H1 (cell line): ENCODE results near the gene NKAIN4. TPM values are rescaled to one million over a fixed set of nuclear protein-coding genes. Genes with fewer than 3 reads are reported as not detected.

Experiments used
- CTCF ChIA-PET: fragments of 300-600 bp; sonication (Branson Sonifier 250); formaldehyde crosslinking; loops from one replicate; lab custom pipeline; 2021; ENCODE audit not compliant: partially characterized antibody; lab: Charles Lee
- POLR2A ChIA-PET: fragments of 300-600 bp; sonication (Branson Sonifier 250); formaldehyde crosslinking; loops from one replicate; lab custom pipeline; 2021; ENCODE audit warnings: inconsistent platforms; ENCODE audit not compliant: partially characterized antibody; lab: Charles Lee
- DNase-seq, 2 experiments: peaks; one replicate each; pipeline versions ENCODE4 v3.0.0 to v3.0.0-alpha.2; 2010 to 2022; ENCODE audit warnings: low spot score in 2 of 2, low read depth in 1 of 2, mixed read lengths in 1 of 2
- FAIRE-seq: peaks from 2 replicates; lab custom pipeline; 2011; peaks lifted over from hg19 to GRCh38; lab: Jason Lieb, UNC
- H2AFZ ChIP-seq: 2 replicates; pipeline ENCODE4 v1.8.1; 2012; ENCODE audit warnings: low read length, inconsistent platforms
- H2AK5ac ChIP-seq: 2 replicates; pipeline ENCODE4 v1.6.1; 2013; ENCODE audit warnings: low read depth, low read length
- H2BK120ac ChIP-seq: replicated peaks from 2 replicates; pipeline ENCODE3; 2013; ENCODE audit warnings: low read depth, low read length, inconsistent platforms
- H2BK12ac ChIP-seq: 2 replicates; pipeline ENCODE4 v1.6.1; 2013; ENCODE audit warnings: low read depth, low read length
- H2BK15ac ChIP-seq: 2 replicates; pipeline ENCODE4 v1.6.1; 2013; ENCODE audit warnings: low read length
- H2BK20ac ChIP-seq: 2 replicates; pipeline ENCODE4 v1.6.1; 2013; ENCODE audit warnings: low read length
- H2BK5ac ChIP-seq: 2 replicates; pipeline ENCODE4 v1.6.1; 2013; ENCODE audit warnings: low read depth, low read length
- H3K14ac ChIP-seq: 2 replicates; pipeline ENCODE4 v1.6.1; 2013; ENCODE audit warnings: inconsistent platforms; ENCODE audit not compliant: insufficient read length
- H3K18ac ChIP-seq: 2 replicates; pipeline ENCODE4 v1.6.1; 2013; ENCODE audit warnings: low read length; ENCODE audit errors: extremely low read depth
- H3K23ac ChIP-seq: 2 replicates; pipeline ENCODE4 v1.6.1; 2013; ENCODE audit warnings: inconsistent platforms; ENCODE audit not compliant: insufficient read length
- H3K23me2 ChIP-seq: 2 replicates; pipeline ENCODE4 v1.6.1; 2013; ENCODE audit warnings: low read depth, low read length
- H3K27ac ChIP-seq: 2 replicates; pipeline ENCODE4 v1.6.1; 2011; ENCODE audit warnings: low read depth, low read length, inconsistent platforms
- H3K27me3 ChIP-seq, 4 experiments: replicated peaks in 1 of 4; 1 replicate in 1 of 4; 2 replicates in 3 of 4; pipeline versions ENCODE4 v1.6.1 to v1.8.1; 2011 to 2013; ENCODE audit warnings: low read length in 3 of 4, mild to moderate bottlenecking in 3 of 4, inconsistent platforms in 2 of 4, mixed read lengths in 2 of 4, moderate library complexity in 1 of 4; ENCODE audit not compliant: control insufficient read depth in 3 of 4, insufficient read depth in 3 of 4; ENCODE audit errors: extremely low read depth in 1 of 4
- H3K36me3 ChIP-seq, 4 experiments: 2 replicates each; pipeline versions ENCODE4 v1.6.1 to v1.8.1; 2011 to 2013; ENCODE audit warnings: mild to moderate bottlenecking in 4 of 4, low read length in 3 of 4, moderate library complexity in 2 of 4, control low read depth in 1 of 4, inconsistent platforms in 1 of 4; ENCODE audit not compliant: insufficient read depth in 4 of 4, control insufficient read depth in 2 of 4
- H3K4ac ChIP-seq: replicated peaks from 2 replicates; pipeline ENCODE3; 2013; ENCODE audit warnings: low read length, low read depth, mixed read lengths, inconsistent platforms; ENCODE audit not compliant: insufficient read length
- H3K4me1 ChIP-seq, 4 experiments: replicated peaks in 1 of 4; 1 replicate in 1 of 4; 2 replicates in 3 of 4; pipeline versions ENCODE4 v1.6.1 to v1.8.1; 2011 to 2013; ENCODE audit warnings: low read length in 3 of 4, inconsistent platforms in 2 of 4, mixed read lengths in 1 of 4; ENCODE audit not compliant: insufficient read depth in 4 of 4, control insufficient read depth in 3 of 4
- H3K4me2 ChIP-seq, 2 experiments: 2 replicates each; pipeline versions ENCODE4 v1.6.1 to v1.8.1; 2011 to 2013; ENCODE audit warnings: low read depth in 2 of 2, low read length in 2 of 2, control low read depth in 1 of 2, inconsistent platforms in 1 of 2, mild to moderate bottlenecking in 1 of 2; ENCODE audit not compliant: insufficient read depth in 1 of 2
- H3K4me3 ChIP-seq, 4 experiments: fragments of 200-600, 300-600 bp in 1 of 4; sonication (generic), shearing (Covaris generic), sonication (Bioruptor Twin) in 1 of 4; 2 replicates each; pipeline versions ENCODE4 v1.5.1 to v1.8.1; 2011 to 2016; ENCODE audit warnings: low read length in 4 of 4, low read depth in 3 of 4, control low read depth in 2 of 4, inconsistent platforms in 2 of 4, mild to moderate bottlenecking in 2 of 4, mixed read lengths in 1 of 4, moderate library complexity in 1 of 4; ENCODE audit not compliant: insufficient read depth in 2 of 4; ENCODE audit errors: extremely low read depth in 1 of 4
- H3K56ac ChIP-seq: replicated peaks from 2 replicates; pipeline ENCODE3; 2013; ENCODE audit warnings: low read depth, mild to moderate bottlenecking, mixed read lengths, low read length, inconsistent platforms; ENCODE audit not compliant: insufficient read length
- H3K79me1 ChIP-seq: 2 replicates; pipeline ENCODE4 v1.6.1; 2013; ENCODE audit warnings: low read depth, low read length, control low read depth
- H3K79me2 ChIP-seq, 2 experiments: 2 replicates each; pipeline versions ENCODE4 v1.6.1 to v1.8.1; 2012 to 2013; ENCODE audit warnings: low read length in 2 of 2, mild to moderate bottlenecking in 2 of 2, inconsistent platforms in 1 of 2; ENCODE audit not compliant: insufficient read depth in 2 of 2, control insufficient read depth in 1 of 2
- H3K9ac ChIP-seq, 4 experiments: replicated peaks in 1 of 4; 1 replicate in 1 of 4; 2 replicates in 3 of 4; pipeline versions ENCODE4 v1.6.1 to v1.8.1; 2011 to 2013; ENCODE audit warnings: low read depth in 3 of 4, low read length in 3 of 4, control low read depth in 2 of 4, mild to moderate bottlenecking in 2 of 4, moderate library complexity in 2 of 4, inconsistent platforms in 1 of 4; ENCODE audit errors: extremely low read depth in 1 of 4
- H3K9me3 ChIP-seq, 2 experiments: 2 replicates each; pipeline versions ENCODE4 v1.6.1 to v1.8.1; 2012 to 2013; ENCODE audit warnings: mild to moderate bottlenecking in 2 of 2, moderate library complexity in 2 of 2, control low read depth in 1 of 2, inconsistent platforms in 1 of 2, low read depth in 1 of 2, low read length in 1 of 2, mixed read lengths in 1 of 2; ENCODE audit not compliant: insufficient read depth in 2 of 2
- H4K20me1 ChIP-seq, 2 experiments: replicated peaks in 1 of 2; 2 replicates each; pipeline versions ENCODE3 to v1.8.1; 2011 to 2013; ENCODE audit warnings: inconsistent platforms in 2 of 2, low read length in 2 of 2, mild to moderate bottlenecking in 1 of 2; ENCODE audit not compliant: insufficient read depth in 2 of 2, control insufficient read depth in 1 of 2
- H4K5ac ChIP-seq: 2 replicates; pipeline ENCODE4 v1.6.1; 2013; ENCODE audit warnings: low read length, low read depth, mixed read lengths, inconsistent platforms; ENCODE audit not compliant: insufficient read length
- H4K8ac ChIP-seq: 2 replicates; pipeline ENCODE4 v1.8.0; 2013; ENCODE audit warnings: mild to moderate bottlenecking, moderate library complexity, low read length, inconsistent platforms; ENCODE audit not compliant: insufficient read depth; ENCODE audit errors: extremely low read depth
- H4K91ac ChIP-seq: replicated peaks from 2 replicates; pipeline ENCODE3; 2013; ENCODE audit warnings: low read length, mixed read lengths, inconsistent platforms; ENCODE audit not compliant: insufficient read length
- ASH2L ChIP-seq: fragments of 200-600, 300-600 bp; sonication (generic); IDR thresholded peaks from one replicate; pipeline ENCODE4 v1.7.1; 2017; ENCODE audit warnings: low read length
- BRCA1 ChIP-seq: IDR thresholded peaks from 2 replicates; pipeline ENCODE4 v1.6.1; 2012; ENCODE audit warnings: low read depth, low read length, improper control_type of control experiment
- GABPA ChIP-seq: IDR thresholded peaks from 2 replicates; pipeline ENCODE4 v1.6.1; 2011; ENCODE audit warnings: mild to moderate bottlenecking, low read length, moderate library complexity, borderline replicate concordance; ENCODE audit not compliant: insufficient read depth
- KDM4A ChIP-seq: IDR thresholded peaks from one replicate; pipeline ENCODE4 v1.7.1; 2012; ENCODE audit warnings: low read depth, mild to moderate bottlenecking, moderate library complexity, low read length, inconsistent platforms; ENCODE audit not compliant: severe bottlenecking
- PHF8 ChIP-seq: fragments of 200-600 bp; sonication (generic); conservative IDR thresholded peaks from 2 replicates; pipeline ENCODE4 v1.7.1; 2012; ENCODE audit warnings: low read depth, mild to moderate bottlenecking, inconsistent platforms, low read length, moderate library complexity
- POLR2A ChIP-seq, 2 experiments: IDR thresholded peaks; 1 replicate in 1 of 2; 2 replicates in 1 of 2; pipeline ENCODE4 v1.6.1; 2011; ENCODE audit warnings: low read depth in 2 of 2, low read length in 2 of 2, mild to moderate bottlenecking in 2 of 2; ENCODE audit errors: control extremely low read depth in 1 of 2
- RBBP5 ChIP-seq: IDR thresholded peaks from 2 replicates; pipeline ENCODE4 v1.7.1; 2012; ENCODE audit warnings: low read depth, mild to moderate bottlenecking, inconsistent platforms, low read length, moderate library complexity, borderline replicate concordance
- SIRT6 ChIP-seq: IDR thresholded peaks from one replicate; pipeline ENCODE4 v1.7.1; 2012; ENCODE audit warnings: low read length, inconsistent platforms
- TAF1 ChIP-seq: IDR thresholded peaks from 2 replicates; pipeline ENCODE4 v1.6.1; 2011; ENCODE audit warnings: mild to moderate bottlenecking, low read depth, low read length
- YY1 ChIP-seq: IDR thresholded peaks from 2 replicates; pipeline ENCODE4 v1.6.1; 2011; ENCODE audit warnings: low read depth, mild to moderate bottlenecking, low read length
- ZNF274 ChIP-seq: IDR thresholded peaks from 2 replicates; pipeline ENCODE4 v1.7.0; 2012; ENCODE audit warnings: low read length, borderline replicate concordance; ENCODE audit errors: extremely low read depth
- WGBS, 2 experiments: shearing (Covaris generic) in 1 of 2; methylation state at CpG; one replicate each; pipeline versions ENCODE4 v1.1.6 to v1.1.7; 2013 to 2015; ENCODE audit warnings: low lambda C conversion rate in 2 of 2, mixed read lengths in 2 of 2, inconsistent platforms in 1 of 2, low coverage in 1 of 2, missing lambda C conversion rate in 1 of 2; ENCODE audit not compliant: insufficient replicate concordance in 2 of 2, insufficient coverage in 1 of 2, insufficient read length in 1 of 2; ENCODE audit errors: extremely low coverage in 1 of 2, missing lambda C conversion rate in 1 of 2; 5-methylcytosine and 5-hydroxymethylcytosine counted together
- polyA plus RNA-seq, 7 experiments: library from polyadenylated mRNA; depleted of rRNA in 3 of 7; stranded (reverse) in 5 of 7; unstranded in 2 of 7; fragments of >200 nt in 5 of 7; fragments of 200-250 nt in 2 of 7; gene quantifications; 1 replicate in 5 of 7; 2 replicates in 1 of 7; 4 replicates in 1 of 7; pipeline versions ENCODE4 v1.2.1 to v1.2.3, GENCODE V29; 2011 to 2013; ENCODE audit warnings: missing spikeins in 2 of 7, mixed read lengths in 2 of 7
- total RNA-seq: library from RNA; stranded (reverse); fragmentation: NEBNext Ultra II Directional; extraction: Animal tissue kit (Norgen Biotek cat#: 25700); gene quantifications from 2 replicates; pipeline ENCODE4 v1.2.1, GENCODE V29; 2021

Gene NKAIN4
- total and polyA plus RNA-seq, 2 of the 8 experiments (the other 6 are each of a cell fraction or from before 2014, with no cell fraction given): 6.9 to 17.0 TPM

- H3K4me2 ChIP-seq: peak overlapping the region; percentile 59 to 89
- H4K91ac ChIP-seq: no peak overlapping the region
- no peaks in the 10 kb centered on the region for H3K9me3 ChIP-seq
- peaks cover 7% of the 10 kb centered on the region; the same call in 1 of the 2 replicates for H3K23me2 ChIP-seq
- peak overlapping the region; percentile 69 to 92 (median 81) for H3K4me3 ChIP-seq
- peaks cover 17 to 18% of the 10 kb centered on the region in 2 experiments for H4K20me1 ChIP-seq
- FAIRE-seq (no peak), DNase-seq (no peak)
- peaks cover 14 to 30% (median 25%) of the 10 kb centered on the region in 4 experiments; a peak in 7 of 8 replicates for H3K36me3 ChIP-seq
- H3K79me2 ChIP-seq: peaks cover 23 to 51% of the 10 kb centered on the region in 2 experiments
- H3K14ac ChIP-seq: no peak overlapping the region
- no peak overlapping the region for H2AK5ac ChIP-seq
- H3K4me1 ChIP-seq: peaks cover 0 to 11% (median 2%) of the 10 kb centered on the region in 4 experiments; a peak in 4 of 7 replicates
- H3K23ac ChIP-seq: no peak overlapping the region
- peak overlapping the region; percentile 49; the same call in 1 of the 2 replicates for H3K27ac ChIP-seq
- no peak overlapping the region for H4K8ac ChIP-seq
- H3K56ac ChIP-seq: no peak overlapping the region
- H2BK12ac ChIP-seq: no peak overlapping the region
- WGBS, 2 experiments: 5% methylated on average over 64 of the region's 81 CpGs; no CpG with 5 or more reads in 1 of the 2 experiments
- H2BK120ac ChIP-seq: no peak overlapping the region
- H4K5ac ChIP-seq: no peak overlapping the region
- no peaks in the 10 kb centered on the region; a peak in 1 of 7 replicates for H3K27me3 ChIP-seq
- ChIA-PET POLR2A (interaction anchor here (0.7 to 2.5 kb wide), 16 partner anchors 9 to 254 kb away, joined by 3 to 14 read pairs (median 5); no protein-coding TSS in a partner anchor), CTCF (interaction anchor here (0.9 to 3.8 kb wide), 20 partner anchors 9 to 190 kb away, joined by 3 to 46 read pairs (median 5); partner anchors contain the start of gene ARFGAP1)
- no peak overlapping the region for H3K4ac ChIP-seq
- peak overlapping the region; percentile 44 for H2BK5ac ChIP-seq
- H2BK15ac ChIP-seq: no peak overlapping the region
- no peak overlapping the region for H2BK20ac ChIP-seq
- peak overlapping the region; percentile 59 to 97 (median 74) for H3K9ac ChIP-seq
- H2AFZ ChIP-seq: no peak overlapping the region
- peaks cover 4% of the 10 kb centered on the region; the same call in 1 of the 2 replicates for H3K79me1 ChIP-seq
- H3K18ac ChIP-seq: no peak overlapping the region
- no peak for TF ChIP-seq RBBP5
- no peak for TF ChIP-seq TAF1
- TF ChIP-seq GABPA: peak; percentile 27; the same call in 1 of the 2 replicates
- TF ChIP-seq KDM4A: peak; percentile 63
- TF ChIP-seq BRCA1: no peak
- peak; percentile 59 for TF ChIP-seq YY1
- TF ChIP-seq POLR2A (IDR thresholded peaks at IDR 0.05; ENCODE audit: control extremely low read depth in 1 of 2, low read depth in 2 of 2, low read length in 2 of 2): no peak
- TF ChIP-seq ASH2L: no peak
- peak; percentile 55 for TF ChIP-seq PHF8
- no peak for TF ChIP-seq ZNF274
- no peak for TF ChIP-seq SIRT6
Measured at GRCh38 chr20:63215101-63216040, 38.9 kb downstream of the NKAIN4 start.
